ENCODE data around the gene ATP6V1G3.
"Not testable (repeated sequence)": the region's sequence is repeated elsewhere in the genome, so short reads cannot be mapped to it uniquely, and the experiment has no call there.

Gene ATP6V1G3

DNA sequence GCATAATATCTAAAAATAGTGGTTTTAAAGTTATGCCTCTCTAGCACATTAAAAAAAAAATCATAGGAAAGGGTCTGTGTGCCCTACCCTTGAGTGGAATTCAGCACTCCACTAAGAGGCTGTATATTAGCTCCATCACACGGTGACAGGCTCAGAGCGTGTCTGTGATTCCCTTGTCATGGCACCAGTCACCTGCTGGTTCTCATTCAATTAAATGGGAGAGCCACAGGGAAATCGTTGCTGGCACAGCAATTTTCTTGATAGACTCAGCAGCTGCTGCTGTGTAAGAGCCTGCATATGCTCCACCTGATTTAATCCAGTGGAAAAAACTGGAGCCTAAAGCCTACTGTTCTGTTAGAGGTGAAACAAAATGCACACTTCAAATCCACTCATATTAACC, 9.5 kb downstream of the ATP6V1G3 start:
- TF ChIP-seq, protein P1, sequence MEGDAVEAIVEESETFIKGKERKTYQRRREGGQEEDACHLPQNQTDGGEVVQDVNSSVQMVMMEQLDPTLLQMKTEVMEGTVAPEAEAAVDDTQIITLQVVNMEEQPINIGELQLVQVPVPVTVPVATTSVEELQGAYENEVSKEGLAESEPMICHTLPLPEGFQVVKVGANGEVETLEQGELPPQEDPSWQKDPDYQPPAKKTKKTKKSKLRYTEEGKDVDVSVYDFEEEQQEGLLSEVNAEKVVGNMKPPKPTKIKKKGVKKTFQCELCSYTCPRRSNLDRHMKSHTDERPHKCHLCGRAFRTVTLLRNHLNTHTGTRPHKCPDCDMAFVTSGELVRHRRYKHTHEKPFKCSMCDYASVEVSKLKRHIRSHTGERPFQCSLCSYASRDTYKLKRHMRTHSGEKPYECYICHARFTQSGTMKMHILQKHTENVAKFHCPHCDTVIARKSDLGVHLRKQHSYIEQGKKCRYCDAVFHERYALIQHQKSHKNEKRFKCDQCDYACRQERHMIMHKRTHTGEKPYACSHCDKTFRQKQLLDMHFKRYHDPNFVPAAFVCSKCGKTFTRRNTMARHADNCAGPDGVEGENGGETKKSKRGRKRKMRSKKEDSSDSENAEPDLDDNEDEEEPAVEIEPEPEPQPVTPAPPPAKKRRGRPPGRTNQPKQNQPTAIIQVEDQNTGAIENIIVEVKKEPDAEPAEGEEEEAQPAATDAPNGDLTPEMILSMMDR (IDR thresholded peaks at IDR 0.05; ENCODE audit: extremely low read depth, missing control alignments) = no peak
- DNase-seq (ENCODE audit: low spot score) = no peak

DNA sequence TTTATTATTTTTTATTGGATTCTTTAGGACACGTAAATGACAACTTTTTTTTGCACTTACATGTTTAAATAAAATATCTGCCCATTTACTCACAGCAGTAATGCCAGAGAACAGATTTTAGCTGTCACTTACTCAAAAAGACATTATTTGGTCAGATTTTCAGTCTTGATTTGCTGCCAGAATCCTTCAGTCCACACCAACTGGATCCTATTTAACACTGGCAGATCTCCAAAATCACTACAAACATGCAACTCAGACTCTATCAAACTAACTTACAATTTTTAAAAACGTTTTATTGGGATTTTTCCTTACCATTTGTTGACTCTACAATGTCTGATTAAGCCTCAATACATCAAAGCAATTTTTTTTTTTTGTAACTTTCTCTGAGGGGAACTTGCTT, 11.1 kb downstream of the ATP6V1G3 start:
- TF ChIP-seq, protein P1 (IDR thresholded peaks at IDR 0.05; ENCODE audit: extremely low read depth, missing control alignments) = no peak
- no peak for DNase-seq (ENCODE audit: low spot score)

DNA sequence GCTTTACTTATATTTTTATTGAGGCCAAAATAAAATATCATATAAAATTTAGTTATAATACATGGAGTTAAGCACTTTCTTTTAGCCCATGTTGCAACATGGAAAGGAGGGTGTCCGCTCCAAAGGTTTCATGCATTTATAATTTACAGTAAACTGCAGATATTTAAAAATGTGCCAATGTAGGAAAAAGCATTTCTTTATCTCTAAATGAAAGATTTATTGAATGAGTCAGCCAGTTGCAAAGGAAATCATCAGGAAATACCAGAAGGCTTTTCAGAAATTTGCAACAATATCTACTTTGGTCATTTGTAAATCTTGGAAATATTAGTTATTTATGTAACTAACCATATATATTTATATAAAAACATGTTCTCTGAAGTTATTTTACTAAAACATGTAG, 12.1 kb downstream of the ATP6V1G3 start:
- TF ChIP-seq, protein P1 (IDR thresholded peaks at IDR 0.05; ENCODE audit: extremely low read depth, missing control alignments) = no peak
- no peak for DNase-seq (ENCODE audit: low spot score)

DNA sequence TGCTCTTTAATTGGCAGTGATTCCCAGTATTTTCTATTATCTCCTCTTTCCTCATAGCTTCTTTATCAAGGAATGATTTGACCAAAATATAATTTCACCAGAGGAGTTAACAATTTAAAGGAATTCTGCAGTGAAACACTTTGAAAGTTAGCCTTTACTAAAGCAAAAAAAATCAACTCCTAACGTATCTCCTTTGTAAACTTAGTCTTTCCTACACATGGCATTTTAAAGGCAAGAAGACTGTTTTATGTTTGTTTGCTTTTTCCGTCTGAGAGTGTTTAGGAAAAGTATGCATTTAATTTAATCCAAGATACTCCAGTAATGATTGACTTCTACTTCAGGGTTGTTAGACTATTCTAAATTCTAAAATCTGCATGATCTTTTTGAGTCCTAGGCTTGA, 15.9 kb downstream of the ATP6V1G3 start:
- TF ChIP-seq, protein P1 (IDR thresholded peaks at IDR 0.05; ENCODE audit: extremely low read depth, missing control alignments) = no peak
- DNase-seq (ENCODE audit: low spot score) = no peak

DNA sequence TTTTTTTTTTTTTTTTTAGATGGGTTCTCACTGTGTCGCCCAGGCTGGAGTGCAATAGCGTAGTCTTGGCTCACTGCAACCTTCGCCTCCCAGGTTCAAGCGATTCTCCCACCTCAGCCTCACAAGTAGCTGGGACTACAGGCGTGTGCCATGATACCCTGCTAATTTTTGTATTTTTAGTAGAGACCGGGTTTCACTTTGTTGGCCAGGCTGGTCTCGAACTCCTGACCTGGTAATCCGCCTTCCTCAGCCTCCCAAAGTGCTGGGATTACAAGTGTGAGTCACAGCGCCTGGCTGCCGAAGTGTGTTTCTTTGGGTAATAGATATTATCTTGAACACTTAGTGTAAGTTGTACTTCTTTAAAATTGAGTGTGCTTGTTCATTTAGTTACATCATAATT, 16.4 kb downstream of the ATP6V1G3 start:
- DNase-seq (ENCODE audit: low spot score) = not testable (repeated sequence)

DNA sequence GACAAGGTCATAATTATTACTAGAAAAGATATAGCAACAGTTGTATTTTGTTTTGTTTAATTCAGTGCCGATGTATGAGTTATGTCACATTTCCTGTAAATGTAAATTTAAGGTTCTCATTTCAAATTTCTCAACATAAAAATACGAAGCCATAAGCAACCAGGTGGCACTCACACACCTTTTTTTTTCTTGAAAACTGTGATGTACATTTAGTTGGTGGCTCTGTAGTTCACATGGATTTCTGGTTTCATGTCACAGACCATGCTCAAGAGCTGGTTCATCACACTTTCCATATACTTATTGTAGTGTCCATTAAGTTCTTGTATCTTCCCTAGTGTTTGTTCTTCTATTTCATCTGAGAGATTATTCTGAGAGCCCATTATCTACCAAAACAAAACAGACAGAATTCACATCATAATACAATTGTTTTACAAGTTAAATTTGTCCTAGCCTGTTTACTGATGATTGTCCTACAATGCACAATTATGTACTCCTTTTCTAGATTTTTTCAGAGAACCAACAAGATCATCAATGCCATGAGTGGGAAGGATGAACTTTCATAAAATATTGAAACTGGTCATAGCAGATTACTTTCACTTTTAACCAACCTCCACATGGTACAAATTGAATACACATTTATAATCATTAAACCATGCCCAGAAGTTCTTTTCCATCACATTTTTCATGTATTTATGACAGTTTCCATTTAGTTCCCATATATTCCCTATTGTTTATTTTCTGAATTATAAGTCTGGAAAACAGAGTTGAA, 17.1 kb downstream of the ATP6V1G3 start:
- DNase-seq (ENCODE audit: low spot score) = no peak
- TF ChIP-seq, protein P1 (IDR thresholded peaks at IDR 0.05; ENCODE audit: extremely low read depth, missing control alignments) = no peak

DNA sequence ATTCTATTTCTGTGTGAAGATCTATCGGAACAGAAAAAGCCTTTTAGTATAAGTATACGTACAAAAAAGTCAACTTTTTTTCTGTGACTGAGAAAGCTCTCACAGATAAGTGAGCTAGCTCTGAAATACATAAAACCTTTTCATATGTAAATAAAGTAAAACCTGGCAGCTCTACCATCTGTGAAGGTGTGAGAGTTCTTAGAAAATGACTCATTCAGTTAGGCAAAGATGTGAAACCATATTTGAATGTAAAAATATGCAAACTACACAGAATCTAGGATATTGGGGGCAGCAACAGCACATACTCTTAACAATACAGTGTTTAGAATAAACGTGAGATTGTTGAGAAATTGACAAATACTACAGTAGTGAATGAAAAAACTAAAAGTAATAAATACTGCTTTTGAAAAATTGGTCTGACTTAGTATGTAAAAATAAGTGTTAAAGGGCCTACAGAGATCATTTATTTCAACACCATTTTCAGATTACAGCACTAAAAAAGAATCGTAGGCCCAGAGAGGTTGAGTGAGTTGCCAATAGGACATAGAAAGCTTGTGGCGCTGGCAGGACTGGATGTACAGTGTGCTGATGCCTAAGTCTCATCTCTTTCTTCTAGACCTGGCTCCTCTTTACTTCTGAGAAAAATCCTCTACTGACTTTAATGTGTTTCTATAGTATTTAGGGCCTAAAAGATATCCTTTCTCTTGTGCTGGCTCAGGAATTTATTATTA, 19.8 kb downstream of the ATP6V1G3 start:
- DNase-seq (ENCODE audit: low spot score) = peak; percentile 39
- TF ChIP-seq, protein P1 (IDR thresholded peaks at IDR 0.05; ENCODE audit: extremely low read depth, missing control alignments) = no peak

Data from GM20000 (cell line).